CD4-positive, alpha-beta T cell treated with Interferon gamma for 1 hour (primary cell): Measurements from ENCODE around the gene ELMO1.

Experiments
- DNase-seq: peaks from one replicate; pipeline ENCODE4 v3.0.0-alpha.2; 2020

ELMO1 gene

GRCh38 chr7:37290731-37291130, 157.9 kb downstream of the ELMO1 start:
- no peak for DNase-seq

- DNase-seq, result no peak
Observed at GRCh38 chr7:37289781-37290180, 158.9 kb downstream of the ELMO1 start.

GRCh38 chr7:37289367-37289766, 159.3 kb downstream of the ELMO1 start:
- DNase-seq, result no peak

GRCh38 chr7:37287131-37287855, 161.4 kb downstream of the ELMO1 start:
- DNase-seq, result no peak

- no peak for DNase-seq
Observed at GRCh38 chr7:37286454-37286832, 162.2 kb downstream of the ELMO1 start.

GRCh38 chr7:37285706-37286453, 162.8 kb downstream of the ELMO1 start:
- no peak for DNase-seq

- DNase-seq, result peak; percentile 10
Observed at GRCh38 chr7:37284805-37285231, 163.8 kb downstream of the ELMO1 start.

GRCh38 chr7:37284285-37284684, 164.4 kb downstream of the ELMO1 start:
- DNase-seq, result no peak

GRCh38 chr7:37283716-37284115, 164.9 kb downstream of the ELMO1 start:
- DNase-seq, result no peak

- DNase-seq, result no peak
Observed at GRCh38 chr7:37282927-37283326, 165.7 kb downstream of the ELMO1 start.

GRCh38 chr7:37282093-37282444, 166.6 kb downstream of the ELMO1 start:
- DNase-seq, result no peak

- no peak for DNase-seq
Observed at GRCh38 chr7:37281368-37282092, 167.1 kb downstream of the ELMO1 start.

GRCh38 chr7:37277513-37277912, 171.2 kb downstream of the ELMO1 start:
- no peak for DNase-seq

- DNase-seq, result no peak
Observed at GRCh38 chr7:37275078-37275710, 173.5 kb downstream of the ELMO1 start.

GRCh38 chr7:37273891-37274290, 174.8 kb downstream of the ELMO1 start:
- DNase-seq, result no peak

GRCh38 chr7:37269711-37270508, 178.8 kb downstream of the ELMO1 start:
- no peak for DNase-seq

- DNase-seq, result no peak
Observed at GRCh38 chr7:37267251-37267650, 181.4 kb downstream of the ELMO1 start.

- DNase-seq, result no peak
Observed at GRCh38 chr7:37265876-37266275, 182.8 kb downstream of the ELMO1 start.

- DNase-seq, result no peak
Observed at GRCh38 chr7:37265006-37265405, 183.7 kb downstream of the ELMO1 start.

- DNase-seq, result no peak
Observed at GRCh38 chr7:37262181-37262580, 186.5 kb downstream of the ELMO1 start.

- DNase-seq, result no peak
Observed at GRCh38 chr7:37259319-37259821, 189.3 kb downstream of the ELMO1 start.

GRCh38 chr7:37256631-37257030, 192.0 kb downstream of the ELMO1 start:
- no peak for DNase-seq
